Measurements from ENCODE around the gene TMEM236.
A peak's percentile ranks its signal among the peaks of the same experiment; 100 is the strongest.

Gene TMEM236

DNA sequence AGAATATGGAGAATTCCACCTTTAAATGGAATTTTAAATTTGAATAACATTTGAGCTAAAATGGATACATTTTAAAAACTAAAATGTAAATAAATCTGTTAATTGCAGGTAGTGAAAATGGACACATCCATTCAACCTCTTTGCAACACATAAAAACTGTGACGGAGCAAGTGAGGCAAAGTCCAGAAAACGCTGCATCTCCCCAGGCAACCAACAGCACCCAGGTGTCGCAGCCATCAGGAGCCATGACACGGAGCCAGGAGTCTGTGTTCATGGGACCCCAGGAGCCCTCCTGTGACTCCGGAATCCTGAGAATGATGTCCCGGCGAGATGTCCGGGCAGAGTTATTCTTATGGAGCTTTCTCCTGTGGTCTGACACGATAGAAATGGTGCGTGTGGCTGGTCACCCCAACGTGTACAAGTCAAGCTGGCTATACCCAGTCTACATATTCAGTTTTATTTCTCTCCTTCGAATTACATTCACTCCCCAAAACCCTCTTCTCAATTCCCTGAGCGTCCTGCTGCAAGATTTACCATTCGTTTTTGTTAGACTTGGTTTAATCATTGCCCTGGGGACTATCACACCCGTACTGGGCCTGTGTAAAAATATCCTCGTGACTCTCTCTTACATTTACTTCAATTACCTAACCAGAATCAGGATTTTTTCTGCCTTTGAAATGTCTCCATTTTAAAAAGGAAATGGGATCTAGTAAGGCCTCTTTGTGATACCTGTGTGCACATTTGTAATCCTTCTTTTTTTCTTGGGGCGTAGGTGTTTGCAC, 44.0 kb downstream of the TMEM236 start:
- Mint-ChIP-seq H3K4me1 (no peaks in the 10 kb centered on the region), H3K36me3 (ENCODE audit: insufficient read depth) (no peaks in the 10 kb centered on the region), H3K9me3 (no peaks in the 10 kb centered on the region), H3K27ac (ENCODE audit: low read depth) (no peak overlapping the region), H3K4me3 (no peak overlapping the region), H3K27me3 (no peaks in the 10 kb centered on the region)
- ATAC-seq (replicated peaks; ENCODE audit: extremely low read depth, poor library complexity, severe bottlenecking) (no peak), DNase-seq (ENCODE audit: low spot score in 2 of 2) (no peak)

DNA sequence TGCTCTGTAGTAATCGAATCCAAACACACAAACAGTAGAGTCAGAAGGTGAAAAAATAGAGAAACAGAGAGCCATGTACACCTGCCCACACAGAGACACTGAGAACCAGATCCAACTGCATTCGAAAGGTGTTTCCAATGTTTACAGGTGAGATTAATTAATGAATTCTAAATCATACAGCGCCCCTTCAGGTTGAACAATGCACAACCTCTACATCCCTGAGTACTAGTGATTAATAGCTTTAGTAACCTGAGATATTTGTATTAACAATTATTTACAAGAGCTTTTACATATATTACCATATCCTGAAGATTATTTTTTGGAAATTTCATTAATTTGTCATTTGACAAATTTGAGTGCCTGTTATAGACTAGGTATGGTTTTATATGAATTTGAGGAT, 49.5 kb downstream of the TMEM236 start:
- H3K36me3 Mint-ChIP-seq (ENCODE audit: insufficient read depth): peaks cover 1% of the 10 kb centered on the region
- no peaks in the 10 kb centered on the region for H3K4me1 Mint-ChIP-seq
- no peak overlapping the region for H3K27ac Mint-ChIP-seq (ENCODE audit: low read depth)
- peaks cover 9% of the 10 kb centered on the region for H3K27me3 Mint-ChIP-seq
- ATAC-seq (replicated peaks; ENCODE audit: extremely low read depth, poor library complexity, severe bottlenecking) (no peak), DNase-seq (ENCODE audit: low spot score in 2 of 2) (no peak)
- H3K4me3 Mint-ChIP-seq: no peak overlapping the region
- no peaks in the 10 kb centered on the region for H3K9me3 Mint-ChIP-seq

DNA sequence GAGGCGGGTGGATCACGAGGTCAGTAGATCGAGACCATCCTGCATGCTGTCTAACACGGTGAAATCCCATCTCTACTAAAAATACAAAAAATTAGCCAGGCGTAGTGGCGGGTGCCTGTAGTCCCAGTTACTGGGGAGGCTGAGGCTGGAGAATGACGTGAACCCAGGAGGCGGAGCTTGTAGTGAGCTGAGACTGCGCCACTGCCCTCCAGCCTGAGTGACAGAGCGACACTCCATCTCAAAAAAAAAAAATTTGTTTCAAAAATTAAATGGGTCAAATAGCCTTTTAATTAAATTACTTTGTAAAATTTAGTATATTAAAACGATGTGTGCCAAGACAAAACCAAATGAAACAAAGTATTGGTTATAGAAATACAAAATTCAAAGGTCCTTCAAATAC, 50.3 kb downstream of the TMEM236 start:
- no peaks in the 10 kb centered on the region for H3K4me1 Mint-ChIP-seq
- ATAC-seq (replicated peaks; ENCODE audit: extremely low read depth, poor library complexity, severe bottlenecking) (no peak), DNase-seq (ENCODE audit: low spot score in 2 of 2) (no peak)
- H3K4me3 Mint-ChIP-seq: no peak overlapping the region
- H3K27me3 Mint-ChIP-seq: peaks cover 13% of the 10 kb centered on the region
- H3K27ac Mint-ChIP-seq (ENCODE audit: low read depth): no peak overlapping the region
- H3K36me3 Mint-ChIP-seq (ENCODE audit: insufficient read depth): peaks cover 1% of the 10 kb centered on the region
- H3K9me3 Mint-ChIP-seq: no peaks in the 10 kb centered on the region

DNA sequence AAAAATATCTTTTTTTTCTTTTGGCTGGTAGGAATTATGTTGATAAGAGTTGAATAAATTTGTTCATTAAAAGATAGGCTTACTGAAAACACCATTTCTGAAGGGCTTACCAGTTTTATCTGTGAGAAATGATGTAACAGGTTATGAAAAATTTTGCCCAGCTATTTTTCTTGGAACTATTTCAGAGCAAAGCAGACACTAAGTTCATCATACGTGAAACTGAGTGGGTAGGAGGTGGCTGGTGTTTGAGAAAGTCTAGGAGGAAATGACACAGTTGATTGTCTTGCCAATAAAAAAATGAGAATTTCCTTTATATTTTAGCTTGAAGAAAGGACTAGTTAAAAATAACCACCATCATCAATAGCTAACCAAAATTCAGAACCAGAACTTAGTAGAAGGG, 51.0 kb downstream of the TMEM236 start:
- H3K27me3 Mint-ChIP-seq: peaks cover 13% of the 10 kb centered on the region
- H3K9me3 Mint-ChIP-seq: no peaks in the 10 kb centered on the region
- no peak overlapping the region for H3K4me3 Mint-ChIP-seq
- ATAC-seq (replicated peaks; ENCODE audit: extremely low read depth, poor library complexity, severe bottlenecking) (no peak), DNase-seq (ENCODE audit: low spot score in 2 of 2) (no peak)
- no peak overlapping the region for H3K27ac Mint-ChIP-seq (ENCODE audit: low read depth)
- H3K4me1 Mint-ChIP-seq: no peaks in the 10 kb centered on the region
- peaks cover 1% of the 10 kb centered on the region for H3K36me3 Mint-ChIP-seq (ENCODE audit: insufficient read depth)

DNA sequence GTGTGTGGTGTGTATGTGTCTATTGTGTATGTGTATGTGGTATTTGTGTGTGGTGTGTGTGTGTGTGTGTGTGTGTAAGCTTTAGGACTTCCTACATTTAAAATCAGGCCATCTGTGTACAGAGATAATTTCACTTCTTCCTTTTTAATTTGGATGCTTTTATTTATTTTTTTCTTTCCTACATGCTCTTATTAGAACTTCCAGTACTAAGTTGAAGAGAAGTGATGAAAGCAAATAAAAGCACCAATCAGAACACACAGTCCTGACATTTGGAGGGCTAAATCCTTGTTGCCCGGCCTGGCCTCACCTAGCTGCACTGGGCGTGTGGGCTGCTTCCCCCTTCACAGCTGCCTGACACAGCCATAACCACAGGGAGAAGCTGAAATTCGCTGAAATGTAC, 53.3 kb downstream of the TMEM236 start:
- peaks cover 1% of the 10 kb centered on the region for H3K36me3 Mint-ChIP-seq (ENCODE audit: insufficient read depth)
- no peak overlapping the region for H3K27ac Mint-ChIP-seq (ENCODE audit: low read depth)
- ATAC-seq (replicated peaks; ENCODE audit: extremely low read depth, poor library complexity, severe bottlenecking): no peak
- no peaks in the 10 kb centered on the region for H3K9me3 Mint-ChIP-seq
- no peak overlapping the region for H3K4me3 Mint-ChIP-seq
- no peak for DNase-seq (ENCODE audit: low spot score in 2 of 2)
- H3K27me3 Mint-ChIP-seq: peaks cover 32% of the 10 kb centered on the region
- no peaks in the 10 kb centered on the region for H3K4me1 Mint-ChIP-seq

DNA sequence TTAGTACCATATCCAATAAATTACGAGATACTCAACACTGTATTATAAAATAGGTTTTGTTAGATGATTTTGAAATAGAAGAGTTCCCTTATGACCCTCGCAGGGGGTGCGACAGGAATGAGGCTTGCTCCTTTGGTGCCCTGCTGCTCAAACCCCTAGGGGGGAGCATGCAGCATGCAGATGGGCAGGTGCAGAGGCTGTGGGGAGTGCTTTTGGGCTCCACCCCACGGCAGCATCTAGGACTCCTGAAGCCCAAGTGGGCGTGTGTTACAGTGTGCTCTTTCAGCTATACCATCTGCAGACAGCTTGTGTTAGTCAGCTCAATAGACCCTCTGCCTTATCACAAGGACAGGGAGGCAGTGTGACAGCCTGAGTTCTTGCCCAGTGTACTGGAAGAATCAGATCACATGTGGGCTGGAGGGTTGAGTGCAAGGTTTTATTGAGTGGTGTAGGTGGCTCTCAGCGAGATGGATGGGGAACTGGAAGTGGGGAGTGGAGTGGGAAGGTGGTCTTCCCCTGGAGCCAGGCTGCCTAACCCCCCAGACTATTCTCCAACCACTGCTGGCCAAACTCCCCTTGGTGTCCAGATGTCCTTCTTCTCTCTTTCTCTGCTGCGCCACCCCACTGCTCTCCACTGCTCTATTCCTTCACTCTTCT, 54.0 kb downstream of the TMEM236 start:
- ATAC-seq (replicated peaks; ENCODE audit: extremely low read depth, poor library complexity, severe bottlenecking): peak; percentile 52
- peaks cover 1% of the 10 kb centered on the region for H3K36me3 Mint-ChIP-seq (ENCODE audit: insufficient read depth)
- no peak overlapping the region for H3K4me3 Mint-ChIP-seq
- no peak for DNase-seq (ENCODE audit: low spot score in 2 of 2)
- H3K27ac Mint-ChIP-seq (ENCODE audit: low read depth): no peak overlapping the region
- no peaks in the 10 kb centered on the region for H3K9me3 Mint-ChIP-seq
- H3K27me3 Mint-ChIP-seq: peaks cover 39% of the 10 kb centered on the region
- no peaks in the 10 kb centered on the region for H3K4me1 Mint-ChIP-seq

DNA sequence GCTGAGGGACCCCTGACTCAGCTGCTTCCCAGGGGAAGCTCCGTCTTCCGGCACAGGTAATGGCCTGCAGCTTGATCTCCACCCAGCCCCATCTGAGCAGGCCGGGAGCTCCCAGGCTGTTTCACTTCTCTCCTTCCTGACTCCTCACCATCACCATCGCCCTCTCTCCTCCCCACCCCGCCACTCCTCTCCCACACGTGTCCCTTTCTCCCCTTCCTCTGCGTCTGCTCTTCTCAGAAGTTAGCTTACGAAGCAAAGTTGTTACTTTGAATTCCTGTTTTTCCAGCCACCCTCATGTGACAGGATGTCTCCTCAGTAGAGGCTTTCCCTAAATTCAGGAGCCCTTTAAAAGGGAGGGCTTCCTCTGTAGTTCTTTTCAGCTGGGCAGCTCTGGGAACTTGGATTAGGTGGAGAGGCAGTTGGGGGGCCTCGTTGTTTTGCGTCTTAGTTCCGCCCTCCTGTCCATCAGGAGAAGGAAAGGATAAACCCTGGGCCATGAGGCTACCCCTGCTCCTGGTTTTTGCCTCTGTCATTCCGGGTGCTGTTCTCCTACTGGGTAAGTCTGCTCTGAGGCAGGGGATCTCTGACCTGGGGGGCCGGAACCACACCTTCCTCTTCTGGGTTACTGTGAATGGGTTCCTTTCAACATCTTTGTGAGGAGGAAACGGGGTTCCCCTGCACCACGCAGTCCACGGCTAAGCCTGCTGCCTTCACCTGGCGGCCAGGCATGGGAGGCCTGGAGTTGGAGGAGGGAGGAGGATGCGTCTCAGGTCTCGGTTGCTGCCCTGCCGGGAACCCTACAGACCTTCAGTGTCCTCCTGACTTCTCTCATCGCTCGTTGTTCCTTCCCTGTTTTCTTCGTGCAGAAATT, 57.2 kb downstream of the TMEM236 start, which contains the start of gene MRC1:
Gene MRC1 (plus strand): TSS at position 378 of the 871 bp plus-strand sequence. CDS start 118 bp downstream, at position 496.
- no peak for ATAC-seq (replicated peaks; ENCODE audit: extremely low read depth, poor library complexity, severe bottlenecking)
- no peak within 1 kb of the TSS for H3K27ac Mint-ChIP-seq (ENCODE audit: low read depth)
- peaks cover 1% of the 10 kb centered on the region for H3K36me3 Mint-ChIP-seq (ENCODE audit: insufficient read depth)

DNA sequence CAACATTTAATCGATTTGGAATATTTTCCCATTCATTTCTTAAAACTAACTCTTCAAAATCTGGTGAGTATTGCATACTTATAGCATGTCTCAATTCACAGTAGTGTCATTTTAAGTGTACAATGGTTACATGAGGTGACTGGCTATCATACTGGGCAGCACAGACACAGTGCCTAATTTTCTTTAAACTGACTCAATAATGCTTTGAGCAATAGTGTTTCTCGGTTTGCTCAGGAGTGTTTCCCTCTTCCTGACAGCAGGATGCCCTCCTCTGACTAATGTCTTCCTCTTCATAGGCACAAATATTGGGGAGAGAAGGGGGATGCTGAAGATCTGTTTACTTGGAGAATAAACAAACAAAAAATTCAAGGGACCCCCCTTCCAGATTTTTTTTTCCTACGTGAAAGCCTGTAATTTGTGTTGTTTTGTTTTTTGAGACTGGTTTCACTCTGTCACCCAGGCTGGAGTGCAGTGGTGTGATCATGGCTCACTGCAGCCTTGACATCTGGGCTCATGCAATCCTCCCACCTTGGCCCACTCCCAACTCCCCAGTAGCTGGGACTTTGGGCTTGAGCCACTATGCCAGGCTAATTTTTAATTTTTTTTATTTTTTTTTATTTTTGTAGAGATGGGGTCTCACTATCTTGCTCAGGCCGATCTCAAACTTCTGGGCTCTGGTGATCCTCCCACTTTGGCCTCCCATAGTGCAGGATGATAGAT, 59.3 kb downstream of the TMEM236 start:
- no peak overlapping the region for H3K4me3 Mint-ChIP-seq

More for the DNA sequence above, 57.2 kb downstream of the TMEM236 start, which contains the start of gene MRC1:
- H3K4me3 Mint-ChIP-seq: no peak within 1 kb of the TSS
- H3K4me1 Mint-ChIP-seq: no peaks in the 10 kb centered on the region
- DNase-seq (ENCODE audit: low spot score in 2 of 2): no peak
- H3K27me3 Mint-ChIP-seq: peaks cover 70% of the 10 kb centered on the region
- no peaks in the 10 kb centered on the region for H3K9me3 Mint-ChIP-seq

DNA sequence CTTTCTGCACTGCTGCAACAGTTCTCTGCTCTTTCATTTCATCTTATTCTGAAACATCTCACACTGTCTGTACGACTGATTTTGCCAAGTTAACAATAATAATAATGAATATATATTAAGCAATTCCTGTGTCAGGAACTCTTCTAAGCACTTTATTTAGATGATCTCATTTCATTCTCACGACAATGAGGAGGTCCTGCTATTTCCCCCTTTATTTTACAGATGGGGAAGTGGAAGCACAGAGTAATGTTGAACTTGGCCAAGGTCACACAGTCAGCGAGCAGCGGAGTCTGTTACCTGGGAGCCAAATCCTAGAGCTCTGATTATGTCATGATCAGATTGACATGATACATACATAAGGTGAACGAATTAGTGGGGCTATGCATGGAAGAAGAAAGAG, 63.0 kb downstream of the TMEM236 start:
- ATAC-seq (replicated peaks; ENCODE audit: extremely low read depth, poor library complexity, severe bottlenecking) (no peak), DNase-seq (ENCODE audit: low spot score in 2 of 2) (no peak)
- Mint-ChIP-seq H3K27me3 (peaks cover 83% of the 10 kb centered on the region), H3K9me3 (no peaks in the 10 kb centered on the region), H3K27ac (ENCODE audit: low read depth) (no peak overlapping the region), H3K4me3 (no peak overlapping the region), H3K4me1 (no peaks in the 10 kb centered on the region), H3K36me3 (ENCODE audit: insufficient read depth) (no peaks in the 10 kb centered on the region)

More for the DNA sequence above, 59.3 kb downstream of the TMEM236 start:
- no peak for DNase-seq (ENCODE audit: low spot score in 2 of 2)
- no peaks in the 10 kb centered on the region for H3K9me3 Mint-ChIP-seq
- peaks cover 76% of the 10 kb centered on the region for H3K27me3 Mint-ChIP-seq
- H3K36me3 Mint-ChIP-seq (ENCODE audit: insufficient read depth): no peaks in the 10 kb centered on the region
- H3K27ac Mint-ChIP-seq (ENCODE audit: low read depth): no peak overlapping the region
- H3K4me1 Mint-ChIP-seq: no peaks in the 10 kb centered on the region
- ATAC-seq (replicated peaks; ENCODE audit: extremely low read depth, poor library complexity, severe bottlenecking): no peak

DNA sequence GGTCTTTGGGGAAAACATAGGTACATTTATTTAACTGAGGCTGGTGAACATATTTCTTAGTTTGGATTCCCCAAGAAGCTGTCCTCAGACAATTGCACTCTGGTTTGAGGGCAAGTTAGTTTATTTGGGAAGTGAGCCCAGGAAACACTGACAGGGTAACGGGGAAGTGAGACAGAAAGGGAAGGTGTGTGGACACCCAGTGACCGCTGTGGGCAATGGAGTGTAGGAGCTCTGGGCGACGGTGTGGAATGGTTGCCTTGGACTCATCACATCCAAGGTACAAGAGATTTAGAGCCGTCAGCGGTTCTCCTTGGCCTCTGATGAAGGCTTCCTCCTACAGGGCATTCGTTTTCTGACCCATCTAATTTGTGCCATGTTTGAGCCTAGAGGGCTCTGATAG, 64.2 kb downstream of the TMEM236 start:
- Mint-ChIP-seq H3K27me3 (peaks cover 71% of the 10 kb centered on the region), H3K4me1 (no peaks in the 10 kb centered on the region), H3K9me3 (no peaks in the 10 kb centered on the region), H3K4me3 (no peak overlapping the region), H3K36me3 (ENCODE audit: insufficient read depth) (no peaks in the 10 kb centered on the region), H3K27ac (ENCODE audit: low read depth) (no peak overlapping the region)
- ATAC-seq (replicated peaks; ENCODE audit: extremely low read depth, poor library complexity, severe bottlenecking): peak; percentile 24
- DNase-seq (ENCODE audit: low spot score in 2 of 2): no peak

DNA sequence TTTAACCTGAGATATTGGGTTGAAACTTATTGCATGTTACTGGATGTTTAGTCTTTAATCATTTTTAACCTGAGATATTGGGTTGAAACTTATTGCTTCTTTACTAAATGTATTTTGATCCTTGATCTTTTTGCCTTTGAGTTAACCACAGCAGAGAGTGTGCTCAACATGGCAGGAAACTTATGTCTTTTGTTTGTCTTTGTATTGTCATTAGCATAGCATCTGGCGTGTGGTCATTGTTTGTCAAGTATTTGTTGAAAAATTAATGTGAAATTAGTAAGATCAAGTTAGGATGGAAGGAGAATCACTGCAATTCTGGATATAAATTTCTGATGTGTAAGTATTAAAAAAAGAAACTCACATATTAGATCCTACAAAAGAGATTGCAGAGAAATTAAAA, 65.3 kb downstream of the TMEM236 start:
- no peaks in the 10 kb centered on the region for H3K9me3 Mint-ChIP-seq
- peaks cover 59% of the 10 kb centered on the region for H3K27me3 Mint-ChIP-seq
- H3K4me3 Mint-ChIP-seq: no peak overlapping the region
- no peak overlapping the region for H3K27ac Mint-ChIP-seq (ENCODE audit: low read depth)
- ATAC-seq (replicated peaks; ENCODE audit: extremely low read depth, poor library complexity, severe bottlenecking): no peak
- no peaks in the 10 kb centered on the region for H3K4me1 Mint-ChIP-seq
- DNase-seq (ENCODE audit: low spot score in 2 of 2): no peak
- H3K36me3 Mint-ChIP-seq (ENCODE audit: insufficient read depth): no peaks in the 10 kb centered on the region

DNA sequence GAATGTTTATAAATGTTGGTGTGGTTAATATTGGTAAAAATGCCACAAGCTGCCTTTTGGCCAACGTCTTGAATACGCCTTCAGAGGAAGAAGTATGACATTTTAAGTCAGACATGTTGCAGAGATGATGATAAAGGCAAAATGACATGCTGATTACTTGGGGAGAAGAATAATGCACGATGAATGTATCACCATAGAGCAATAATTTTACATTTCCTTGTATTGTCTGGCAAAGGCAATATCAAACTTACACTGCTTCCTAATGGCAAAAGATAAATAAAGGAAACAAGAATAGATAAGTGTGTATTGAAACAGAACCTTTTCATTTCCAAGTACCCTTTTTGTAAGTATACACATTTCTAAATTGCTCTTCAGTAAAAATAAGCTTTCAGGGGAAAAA, 65.8 kb downstream of the TMEM236 start:
- Mint-ChIP-seq H3K27ac (ENCODE audit: low read depth) (no peak overlapping the region), H3K27me3 (peaks cover 59% of the 10 kb centered on the region), H3K9me3 (no peaks in the 10 kb centered on the region), H3K4me3 (no peak overlapping the region), H3K36me3 (ENCODE audit: insufficient read depth) (no peaks in the 10 kb centered on the region), H3K4me1 (no peaks in the 10 kb centered on the region)
- DNase-seq (ENCODE audit: low spot score in 2 of 2) (no peak), ATAC-seq (replicated peaks; ENCODE audit: extremely low read depth, poor library complexity, severe bottlenecking) (no peak)

Measured in central memory CD8-positive, alpha-beta T cell (primary cell).